T-helper 1 cell treated with Interleukin-12 subunit alpha and Interleukin-12 subunit beta and Interleukin-4 antibody, amounts not matched to agents 30 μg/mL and 1 μg/mL, for 36 hours (primary cell): ENCODE data around the gene DYRK3.

Experiments used
- H3K27ac Mint-ChIP-seq: one replicate; pipeline ENCODE4 v1.8.0; 2021; ENCODE audit warnings: mild to moderate bottlenecking, mixed read lengths
- H3K27me3 Mint-ChIP-seq: one replicate; pipeline ENCODE4 v1.8.0; 2021; ENCODE audit warnings: low read depth, mixed read lengths
- H3K36me3 Mint-ChIP-seq: one replicate; pipeline ENCODE4 v1.8.0; 2021; ENCODE audit warnings: low read depth, mixed read lengths
- H3K4me1 Mint-ChIP-seq: one replicate; pipeline ENCODE4 v1.8.0; 2021; ENCODE audit warnings: low read depth, mixed read lengths
- H3K4me3 Mint-ChIP-seq: one replicate; pipeline ENCODE4 v1.8.0; 2021; ENCODE audit warnings: mild to moderate bottlenecking, moderate library complexity, mixed read lengths
- H3K9me3 Mint-ChIP-seq: one replicate; pipeline ENCODE4 v1.8.0; 2021; ENCODE audit warnings: mixed read lengths

Gene DYRK3

GRCh38 chr1:206662396-206663092 is 27.2 kb downstream of the DYRK3 start:
- H3K27me3 Mint-ChIP-seq, result peaks cover 7% of the 10 kb centered on the region
- H3K9me3 Mint-ChIP-seq, result no peaks in the 10 kb centered on the region

GRCh38 chr1:206663362-206663761 is 28.0 kb downstream of the DYRK3 start:
- H3K27me3 Mint-ChIP-seq, result no peaks in the 10 kb centered on the region
- H3K27ac Mint-ChIP-seq, result no peak overlapping the region
- peaks cover 28% of the 10 kb centered on the region for H3K4me1 Mint-ChIP-seq
- no peak overlapping the region for H3K4me3 Mint-ChIP-seq
- no peaks in the 10 kb centered on the region for H3K9me3 Mint-ChIP-seq
- no peaks in the 10 kb centered on the region for H3K36me3 Mint-ChIP-seq

More at GRCh38 chr1:206662396-206663092, 27.2 kb downstream of the DYRK3 start:
- H3K4me1 Mint-ChIP-seq, result peaks cover 25% of the 10 kb centered on the region
- no peaks in the 10 kb centered on the region for H3K36me3 Mint-ChIP-seq
- H3K27ac Mint-ChIP-seq, result no peak overlapping the region
- H3K4me3 Mint-ChIP-seq, result no peak overlapping the region

- no peak overlapping the region for H3K27ac Mint-ChIP-seq
- H3K4me3 Mint-ChIP-seq, result peak overlapping the region; percentile 62
- H3K4me1 Mint-ChIP-seq, result peaks cover 27% of the 10 kb centered on the region
- no peaks in the 10 kb centered on the region for H3K36me3 Mint-ChIP-seq
- H3K27me3 Mint-ChIP-seq, result no peaks in the 10 kb centered on the region
- no peaks in the 10 kb centered on the region for H3K9me3 Mint-ChIP-seq
These were observed 28.7 kb downstream of the DYRK3 start for GRCh38 chr1:206663832-206664652.

- H3K4me1 Mint-ChIP-seq, result peaks cover 27% of the 10 kb centered on the region
- no peak overlapping the region for H3K4me3 Mint-ChIP-seq
- no peaks in the 10 kb centered on the region for H3K9me3 Mint-ChIP-seq
- H3K27me3 Mint-ChIP-seq, result no peaks in the 10 kb centered on the region
- no peak overlapping the region for H3K27ac Mint-ChIP-seq
- H3K36me3 Mint-ChIP-seq, result no peaks in the 10 kb centered on the region
These were observed 29.4 kb downstream of the DYRK3 start for GRCh38 chr1:206664740-206665139.

- Mint-ChIP-seq H3K36me3 (no peaks in the 10 kb centered on the region), H3K27ac (no peak overlapping the region)
These were observed 30.8 kb downstream of the DYRK3 start for GRCh38 chr1:206666031-206666561.

GRCh38 chr1:206666954-206667665 is 31.8 kb downstream of the DYRK3 start:
- no peak overlapping the region for H3K27ac Mint-ChIP-seq
- H3K9me3 Mint-ChIP-seq, result no peaks in the 10 kb centered on the region
- no peaks in the 10 kb centered on the region for H3K36me3 Mint-ChIP-seq

More at GRCh38 chr1:206666031-206666561, 30.8 kb downstream of the DYRK3 start:
- H3K9me3 Mint-ChIP-seq, result no peaks in the 10 kb centered on the region
- peaks cover 27% of the 10 kb centered on the region for H3K4me1 Mint-ChIP-seq
- peaks cover 5% of the 10 kb centered on the region for H3K27me3 Mint-ChIP-seq
- no peak overlapping the region for H3K4me3 Mint-ChIP-seq

GRCh38 chr1:206668351-206668750 is 33.0 kb downstream of the DYRK3 start:
- Mint-ChIP-seq H3K27ac (peak overlapping the region; percentile 37), H3K4me3 (peak overlapping the region; percentile 18), H3K36me3 (no peaks in the 10 kb centered on the region), H3K9me3 (no peaks in the 10 kb centered on the region), H3K27me3 (peaks cover 5% of the 10 kb centered on the region), H3K4me1 (peaks cover 19% of the 10 kb centered on the region)

More at GRCh38 chr1:206666954-206667665, 31.8 kb downstream of the DYRK3 start:
- no peak overlapping the region for H3K4me3 Mint-ChIP-seq
- H3K4me1 Mint-ChIP-seq, result peaks cover 27% of the 10 kb centered on the region
- peaks cover 5% of the 10 kb centered on the region for H3K27me3 Mint-ChIP-seq

- Mint-ChIP-seq H3K27me3 (peaks cover 5% of the 10 kb centered on the region), H3K36me3 (no peaks in the 10 kb centered on the region), H3K4me1 (peaks cover 14% of the 10 kb centered on the region), H3K27ac (no peak overlapping the region), H3K4me3 (no peak overlapping the region), H3K9me3 (no peaks in the 10 kb centered on the region)
These were observed 33.6 kb downstream of the DYRK3 start for GRCh38 chr1:206668874-206669410.

GRCh38 chr1:206672011-206672688 is 36.8 kb downstream of the DYRK3 start:
- H3K9me3 Mint-ChIP-seq, result no peaks in the 10 kb centered on the region

GRCh38 chr1:206672844-206673758 is 37.8 kb downstream of the DYRK3 start:
- no peak overlapping the region for H3K27ac Mint-ChIP-seq
- peaks cover 9% of the 10 kb centered on the region for H3K4me1 Mint-ChIP-seq
- H3K9me3 Mint-ChIP-seq, result no peaks in the 10 kb centered on the region
- H3K36me3 Mint-ChIP-seq, result no peaks in the 10 kb centered on the region
- peaks cover 5% of the 10 kb centered on the region for H3K27me3 Mint-ChIP-seq
- no peak overlapping the region for H3K4me3 Mint-ChIP-seq

More at GRCh38 chr1:206672011-206672688, 36.8 kb downstream of the DYRK3 start:
- Mint-ChIP-seq H3K4me3 (no peak overlapping the region), H3K36me3 (no peaks in the 10 kb centered on the region), H3K27ac (no peak overlapping the region), H3K4me1 (peaks cover 16% of the 10 kb centered on the region), H3K27me3 (peaks cover 5% of the 10 kb centered on the region)

GRCh38 chr1:206674236-206674635 is 38.9 kb downstream of the DYRK3 start:
- no peak overlapping the region for H3K4me3 Mint-ChIP-seq
- peaks cover 5% of the 10 kb centered on the region for H3K27me3 Mint-ChIP-seq
- peaks cover 10% of the 10 kb centered on the region for H3K4me1 Mint-ChIP-seq
- no peaks in the 10 kb centered on the region for H3K36me3 Mint-ChIP-seq
- no peaks in the 10 kb centered on the region for H3K9me3 Mint-ChIP-seq
- H3K27ac Mint-ChIP-seq, result no peak overlapping the region

- peaks cover 13% of the 10 kb centered on the region for H3K4me1 Mint-ChIP-seq
- H3K27ac Mint-ChIP-seq, result no peak overlapping the region
- no peak overlapping the region for H3K4me3 Mint-ChIP-seq
- no peaks in the 10 kb centered on the region for H3K9me3 Mint-ChIP-seq
- H3K36me3 Mint-ChIP-seq, result no peaks in the 10 kb centered on the region
- H3K27me3 Mint-ChIP-seq, result peaks cover 5% of the 10 kb centered on the region
These were observed 39.4 kb downstream of the DYRK3 start for GRCh38 chr1:206674745-206675175.

GRCh38 chr1:206676499-206676898 is 41.2 kb downstream of the DYRK3 start:
- Mint-ChIP-seq H3K4me3 (no peak overlapping the region), H3K27me3 (no peaks in the 10 kb centered on the region), H3K9me3 (no peaks in the 10 kb centered on the region), H3K4me1 (peaks cover 20% of the 10 kb centered on the region), H3K27ac (peak overlapping the region; percentile 14), H3K36me3 (no peaks in the 10 kb centered on the region)
